ENCODE results near the gene VPS13C.

The VPS13C gene

DNA sequence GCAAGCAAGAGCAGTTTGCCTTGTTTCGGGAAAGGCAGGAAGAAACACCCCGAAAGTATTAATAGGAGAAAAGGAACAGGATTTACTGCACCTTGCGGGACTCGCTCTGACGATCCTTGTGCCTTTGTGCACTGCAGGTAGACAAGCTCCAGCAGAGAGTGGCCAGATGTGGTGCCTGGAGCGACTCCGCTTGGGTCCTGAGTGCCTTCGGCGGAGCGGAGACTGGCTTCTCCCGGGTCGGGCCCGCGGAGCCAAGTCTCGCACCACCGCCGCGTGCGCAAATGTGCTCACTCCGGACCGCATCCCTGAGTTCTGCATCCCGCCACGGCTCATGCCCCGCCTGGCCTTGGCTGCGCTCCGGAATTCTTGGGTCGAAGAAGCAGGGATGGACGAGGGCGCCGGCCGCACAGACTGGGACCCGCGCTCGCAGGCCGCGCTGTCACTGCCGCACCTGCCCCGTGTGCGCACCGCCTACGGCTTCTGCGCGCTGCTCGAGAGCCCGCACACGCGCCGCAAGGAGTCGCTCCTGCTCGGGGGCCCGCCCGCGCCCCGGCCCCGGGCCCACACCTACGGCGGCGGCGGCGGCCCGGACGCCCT is 7.3 kb upstream of the VPS13C start:
- TF ChIP-seq JUND (IDR thresholded peaks at IDR 0.05; ENCODE audit: low read depth): no peak
- peak in 1 of 2 experiments; percentile 37 for DNase-seq (ENCODE audit: low read depth in 1 of 2, low spot score in 1 of 2)
- in situ Hi-C loops (cut with HindIII; ENCODE audit: low pct_unique_long_range_greater_than_20kb, low sequenced_read_pairs): no loop called here

DNA sequence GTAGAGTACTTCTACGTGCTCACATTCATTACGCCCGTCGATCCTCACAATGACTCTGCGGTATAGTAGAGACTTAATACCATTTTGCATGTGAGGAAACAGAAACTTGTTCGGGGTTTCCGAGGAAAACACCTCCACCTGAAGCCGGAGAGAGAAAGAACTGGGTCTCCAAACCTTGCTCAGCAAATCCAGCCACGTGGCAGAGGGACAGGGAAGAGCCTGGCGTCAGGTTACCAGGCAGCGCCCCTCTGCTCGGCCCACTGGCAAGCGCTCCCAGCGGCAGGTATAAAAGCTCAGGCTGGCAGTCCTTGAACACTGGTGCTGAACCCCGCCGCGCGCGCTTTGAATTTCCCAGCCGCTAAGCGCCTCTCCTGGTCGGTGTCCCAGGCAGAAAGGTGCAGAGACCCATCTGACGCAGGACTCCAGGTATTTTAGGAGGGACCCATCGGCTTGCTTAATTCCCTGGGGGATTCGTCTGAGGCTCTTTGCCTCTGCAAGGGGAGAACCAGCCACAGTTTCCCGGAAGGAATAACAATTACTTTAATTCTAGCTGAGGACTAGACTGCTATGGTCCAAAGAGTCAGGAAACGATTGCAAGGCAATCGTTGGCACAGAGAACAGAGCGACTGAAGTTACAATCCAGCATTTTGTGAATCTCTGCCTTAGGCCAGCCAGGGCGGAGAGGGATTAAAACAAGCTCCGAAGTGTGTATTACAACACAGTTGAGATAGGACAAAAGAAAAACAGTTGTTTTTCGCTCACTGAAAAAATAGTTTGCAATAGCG is 6.6 kb upstream of the VPS13C start, which contains the start of gene C2CD4A:
Gene C2CD4A, plus strand, starts transcription at position 315 of the 785 bp plus-strand sequence. CDS start 637 bp downstream, outside the sequence.
- peak; percentile 44 to 93 for DNase-seq (ENCODE audit: low read depth in 1 of 2, low spot score in 1 of 2)
- in situ Hi-C loops (cut with HindIII; ENCODE audit: low pct_unique_long_range_greater_than_20kb, low sequenced_read_pairs): no loop called here
- no peak for TF ChIP-seq JUND (IDR thresholded peaks at IDR 0.05; ENCODE audit: low read depth)

DNA sequence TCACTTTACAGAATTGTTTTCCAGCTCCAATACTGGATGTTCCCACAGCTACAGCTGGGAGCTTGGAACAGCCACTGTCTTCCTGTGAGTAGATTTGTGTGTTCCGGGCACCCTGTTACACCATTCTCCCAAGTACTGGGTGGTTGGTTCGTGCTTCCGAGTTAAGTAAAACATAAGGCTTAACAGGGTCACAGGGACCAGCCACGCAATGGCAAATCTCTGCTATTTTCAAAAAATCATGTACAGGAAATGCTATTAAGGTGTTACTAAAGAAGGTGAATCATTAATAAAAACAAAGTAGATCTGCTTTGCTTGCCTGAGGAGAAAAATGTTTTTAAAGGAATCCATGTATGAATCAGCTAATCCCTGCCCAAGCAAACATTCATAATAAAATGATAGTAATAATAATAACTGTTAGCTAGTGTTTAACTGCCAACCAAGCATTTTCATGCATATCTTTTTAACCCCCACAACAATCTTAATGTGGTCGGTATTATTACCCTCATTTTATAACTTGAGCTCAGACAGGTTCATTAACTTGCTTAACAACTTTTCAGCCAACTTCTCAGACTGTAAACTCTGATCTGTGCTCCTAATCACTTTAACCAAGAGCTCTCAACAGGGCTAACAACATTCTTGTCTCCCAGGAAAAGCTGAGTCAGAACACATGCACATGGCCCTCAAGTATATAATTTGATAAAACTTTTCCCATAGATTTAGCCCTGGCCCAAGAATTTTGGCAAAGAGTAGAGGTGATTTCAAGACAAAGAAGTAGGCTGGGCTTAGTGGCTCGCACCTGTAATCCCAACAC is 3.8 kb upstream of the VPS13C start:
- DNase-seq (ENCODE audit: low read depth in 1 of 2, low spot score in 1 of 2): peak in 1 of 2 experiments; percentile 31
- in situ Hi-C loops (cut with HindIII; ENCODE audit: low pct_unique_long_range_greater_than_20kb, low sequenced_read_pairs): no loop called here
- no peak for TF ChIP-seq JUND (IDR thresholded peaks at IDR 0.05; ENCODE audit: low read depth)

DNA sequence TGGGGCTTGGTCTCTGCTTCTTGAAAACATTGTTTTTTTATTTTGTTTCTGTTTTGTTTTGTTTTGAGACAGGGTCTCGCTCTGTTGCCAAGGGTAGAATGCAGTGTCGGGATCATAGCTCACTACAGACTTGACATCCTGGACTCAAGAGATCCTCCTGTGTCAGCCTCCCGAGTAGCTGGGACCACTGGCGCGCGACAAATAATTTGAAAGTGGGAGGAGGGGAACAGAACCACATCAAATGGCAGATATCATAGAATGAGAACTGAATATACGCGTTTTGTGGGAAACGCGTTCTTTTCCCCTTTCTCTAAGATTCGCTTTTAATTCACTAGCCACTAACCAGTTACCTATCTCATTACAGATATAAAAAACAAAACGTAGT is 641 bp upstream of the VPS13C start:
- DNase-seq (ENCODE audit: low read depth in 1 of 2, low spot score in 1 of 2): no peak
- no peak for TF ChIP-seq JUND (IDR thresholded peaks at IDR 0.05; ENCODE audit: low read depth)
- in situ Hi-C loops (cut with HindIII; ENCODE audit: low pct_unique_long_range_greater_than_20kb, low sequenced_read_pairs): no loop called here

DNA sequence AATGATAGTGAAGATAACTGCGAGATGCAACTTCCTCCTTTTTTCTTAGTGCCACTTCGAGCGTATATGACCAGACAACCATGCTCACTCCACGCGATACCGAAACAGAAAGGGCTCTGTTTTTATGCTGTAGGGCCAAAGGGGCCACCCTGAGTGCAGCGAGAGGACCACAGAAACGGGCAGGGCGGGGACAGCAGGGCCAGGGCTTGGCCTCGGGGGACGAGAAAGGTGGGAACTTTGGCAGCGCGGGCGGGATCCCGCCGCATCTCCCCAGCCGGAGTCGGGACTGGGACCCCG is 483 bp downstream of the VPS13C start:
- in situ Hi-C loops (cut with HindIII; ENCODE audit: low pct_unique_long_range_greater_than_20kb, low sequenced_read_pairs): no loop called here
- no peak for TF ChIP-seq JUND (IDR thresholded peaks at IDR 0.05; ENCODE audit: low read depth)
- DNase-seq (ENCODE audit: low read depth in 1 of 2, low spot score in 1 of 2): peak in 1 of 2 experiments; percentile 64

DNA sequence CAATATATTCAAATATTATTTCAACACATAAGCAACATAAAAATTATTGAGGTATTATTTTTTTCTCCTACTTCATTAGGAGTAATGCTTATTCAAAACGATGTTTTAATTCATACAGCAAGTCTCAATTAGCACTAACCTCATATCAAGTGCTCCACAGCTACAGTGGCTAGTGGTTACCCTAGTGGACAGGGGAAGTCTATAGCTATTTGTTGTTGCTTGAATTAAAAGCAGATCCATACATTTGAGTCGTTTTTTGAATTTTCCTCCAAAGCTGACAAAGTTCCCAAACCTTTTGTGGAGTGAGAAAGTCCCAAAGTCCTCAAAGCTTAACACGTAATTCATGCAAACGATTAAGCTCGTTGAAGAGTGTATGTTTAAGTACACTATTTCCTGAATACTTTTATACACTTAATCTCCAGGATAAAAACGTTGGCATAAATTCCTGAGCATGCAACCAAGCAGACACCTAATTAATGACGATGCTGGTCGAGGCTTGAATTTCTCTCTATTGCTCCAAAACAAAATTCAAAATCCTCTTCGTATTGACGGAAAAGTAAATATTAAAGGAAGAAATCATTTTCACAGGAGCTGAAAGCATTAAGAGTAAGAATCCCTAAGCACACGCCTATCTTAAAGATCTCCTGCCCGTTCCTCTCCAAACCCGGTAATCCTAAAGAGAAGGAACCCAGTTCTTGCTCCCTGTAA is 985 bp downstream of the VPS13C start:
- in situ Hi-C loops (cut with HindIII; ENCODE audit: low pct_unique_long_range_greater_than_20kb, low sequenced_read_pairs): no loop called here
- DNase-seq (ENCODE audit: low read depth in 1 of 2, low spot score in 1 of 2): peak in 1 of 2 experiments; percentile 27
- no peak for TF ChIP-seq JUND (IDR thresholded peaks at IDR 0.05; ENCODE audit: low read depth)

DNA sequence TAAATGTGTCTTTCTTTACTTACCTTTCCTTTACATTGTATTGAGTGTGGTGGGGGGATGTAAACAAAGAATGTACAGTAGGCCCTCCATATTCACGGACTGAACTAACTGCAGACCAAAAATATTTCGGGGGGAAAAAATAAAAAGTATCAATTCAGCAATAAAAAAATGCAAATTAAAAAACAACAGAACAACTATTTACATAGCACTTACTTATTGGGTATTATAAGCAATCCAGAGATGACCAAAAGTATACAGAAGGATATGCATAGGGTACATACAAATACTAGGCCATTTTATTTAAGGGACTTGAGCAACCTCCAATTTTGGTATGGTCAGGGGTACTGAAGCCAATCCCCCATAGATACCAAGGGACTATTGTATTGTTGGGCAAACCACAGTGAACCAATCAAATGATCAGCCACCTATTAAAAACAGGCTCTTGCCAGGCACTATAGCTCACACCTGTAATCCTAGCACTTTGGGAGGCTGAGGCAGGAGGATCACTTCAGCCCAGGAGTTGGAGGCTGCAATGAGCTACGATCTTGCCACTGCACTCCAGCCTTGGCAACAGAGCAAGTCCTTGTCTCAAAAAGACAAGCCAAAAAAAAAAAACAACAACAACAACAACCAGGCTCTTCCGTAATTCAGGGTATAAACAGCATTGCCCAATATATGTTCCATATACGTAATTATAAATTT is 1.8 kb downstream of the VPS13C start:
- TF ChIP-seq JUND (IDR thresholded peaks at IDR 0.05; ENCODE audit: low read depth): no peak
- no peak for DNase-seq (ENCODE audit: low read depth in 1 of 2, low spot score in 1 of 2)
- in situ Hi-C loops (cut with HindIII; ENCODE audit: low pct_unique_long_range_greater_than_20kb, low sequenced_read_pairs): no loop called here

DNA sequence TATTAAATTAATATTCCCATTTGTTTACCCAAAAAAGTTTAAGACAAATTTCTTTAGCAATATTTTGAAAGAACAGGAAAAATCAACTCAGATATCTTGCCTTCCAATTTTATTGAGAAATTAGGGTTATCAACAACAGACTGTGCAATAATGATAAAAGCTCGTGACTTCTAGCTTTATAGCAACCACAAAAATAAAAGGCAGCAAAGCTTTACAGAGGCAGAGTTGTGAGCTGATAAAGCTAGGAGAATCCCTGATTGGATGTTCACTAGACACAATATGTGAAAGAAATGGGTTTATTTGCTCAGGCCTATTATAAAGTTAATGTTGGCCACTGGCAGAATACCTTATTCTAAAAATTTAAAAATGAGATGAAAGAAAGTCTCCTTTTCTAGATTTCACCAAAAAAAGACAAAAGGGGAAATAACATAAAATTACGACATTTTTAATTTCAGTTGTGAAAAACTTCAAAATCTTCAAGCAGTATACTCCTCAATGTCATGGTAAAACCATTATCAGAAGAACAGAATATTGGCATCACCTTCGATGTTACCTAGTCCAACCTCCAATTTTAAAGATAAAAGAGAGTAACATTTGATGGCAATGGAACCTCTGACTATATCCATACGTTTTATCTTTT is 2.8 kb downstream of the VPS13C start:
- in situ Hi-C loops (cut with HindIII; ENCODE audit: low pct_unique_long_range_greater_than_20kb, low sequenced_read_pairs): no loop called here
- DNase-seq (ENCODE audit: low read depth in 1 of 2, low spot score in 1 of 2): no peak
- TF ChIP-seq JUND (IDR thresholded peaks at IDR 0.05; ENCODE audit: low read depth): no peak

DNA sequence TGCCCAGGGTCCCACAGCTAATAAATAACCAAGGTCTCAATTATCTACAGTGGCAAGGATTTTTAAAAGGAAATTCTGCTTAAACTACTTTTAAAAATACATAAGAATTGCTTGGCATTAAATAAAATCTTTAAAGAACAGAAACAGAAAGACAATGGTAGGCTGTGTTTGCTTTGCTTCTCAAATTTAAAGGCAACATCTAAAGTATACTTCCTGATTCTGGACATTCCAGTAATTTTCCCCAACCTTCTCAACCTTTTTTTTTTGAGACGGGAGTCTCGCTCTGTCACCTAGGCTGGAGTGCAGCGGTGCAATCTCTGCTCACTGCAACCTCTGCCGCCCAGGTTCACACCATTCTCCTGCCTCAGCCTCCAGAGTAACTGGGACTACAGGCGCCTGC is 5.3 kb downstream of the VPS13C start:
- DNase-seq (ENCODE audit: low read depth in 1 of 2, low spot score in 1 of 2): no peak
- in situ Hi-C loops (cut with HindIII; ENCODE audit: low pct_unique_long_range_greater_than_20kb, low sequenced_read_pairs): no loop called here
- TF ChIP-seq JUND (IDR thresholded peaks at IDR 0.05; ENCODE audit: low read depth): no peak

DNA sequence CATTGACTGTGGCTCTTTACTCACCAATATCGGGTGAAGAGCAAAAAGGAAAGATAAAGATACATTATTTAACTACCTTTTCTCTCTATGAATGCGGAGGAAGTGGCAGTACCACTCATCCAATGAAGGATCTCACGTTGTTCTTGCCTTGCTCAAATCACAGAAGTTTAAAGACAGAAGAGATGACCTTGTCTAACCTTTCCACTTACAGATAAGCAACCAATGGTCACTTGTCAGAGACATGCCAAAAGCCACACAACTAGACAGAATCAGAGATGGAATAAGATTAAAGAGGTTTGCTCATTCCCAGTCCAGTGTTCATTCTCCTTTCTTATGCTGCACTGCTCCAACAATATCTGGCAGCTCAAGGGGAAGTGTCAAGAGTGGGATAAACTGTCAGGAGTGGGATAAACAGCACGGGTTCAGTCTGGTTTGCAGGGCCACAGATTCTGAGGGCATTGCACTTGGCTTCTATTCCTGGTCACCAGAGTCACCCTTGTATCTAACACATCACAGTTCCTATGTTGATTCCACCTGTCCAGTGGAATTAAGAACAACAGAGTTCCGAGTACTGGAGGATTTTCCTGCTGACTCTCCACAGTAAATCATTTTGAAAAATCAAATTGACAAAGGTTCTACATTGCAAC is 6.7 kb downstream of the VPS13C start:
- TF ChIP-seq JUND (IDR thresholded peaks at IDR 0.05; ENCODE audit: low read depth): no peak
- in situ Hi-C loops (cut with HindIII; ENCODE audit: low pct_unique_long_range_greater_than_20kb, low sequenced_read_pairs): no loop called here
- DNase-seq (ENCODE audit: low read depth in 1 of 2, low spot score in 1 of 2): no peak

DNA sequence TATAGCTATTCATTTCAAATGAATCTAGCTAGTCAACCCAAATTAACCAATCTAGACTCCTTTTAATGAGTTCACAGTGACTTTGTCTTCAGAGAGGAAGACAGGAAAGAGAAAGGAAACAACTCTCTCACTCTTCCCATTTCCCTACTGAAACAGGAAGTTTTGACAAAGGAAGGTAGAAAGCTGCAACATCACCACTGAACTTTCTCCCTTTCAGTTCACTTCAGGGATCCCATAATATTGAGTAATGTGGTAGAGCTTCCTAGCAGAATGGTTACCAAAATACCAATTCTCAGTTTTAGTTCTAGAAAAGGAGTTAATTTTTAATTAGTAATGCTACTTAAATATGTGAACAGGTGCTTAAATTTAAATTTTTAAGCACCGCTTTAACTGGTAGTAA is 7.5 kb downstream of the VPS13C start:
- in situ Hi-C loops (cut with HindIII; ENCODE audit: low pct_unique_long_range_greater_than_20kb, low sequenced_read_pairs): no loop called here
- DNase-seq (ENCODE audit: low read depth in 1 of 2, low spot score in 1 of 2): no peak
- TF ChIP-seq JUND (IDR thresholded peaks at IDR 0.05; ENCODE audit: low read depth): no peak
